Mesothelial cell of epicardium (in vitro differentiated cells): ENCODE data around the gene ALDH1A2. TPM values are rescaled to one million over a fixed set of nuclear protein-coding genes. Genes with fewer than 3 reads are reported as not detected.

Experiments used
- DNase-seq, 2 experiments: peaks; one replicate each; pipeline ENCODE4 v3.0.0; 2021; ENCODE audit warnings: low spot score in 2 of 2; ENCODE audit not compliant: unreplicated experiment in 2 of 2
- H3K27ac Mint-ChIP-seq: 2 replicates; pipeline ENCODE4 v1.8.0; 2021; ENCODE audit warnings: mixed read lengths
- H3K27me3 Mint-ChIP-seq: 2 replicates; pipeline ENCODE4 v1.8.0; 2021; ENCODE audit warnings: low read depth, mixed read lengths
- H3K36me3 Mint-ChIP-seq: 2 replicates; pipeline ENCODE4 v1.8.0; 2021; ENCODE audit warnings: mixed read lengths
- H3K4me1 Mint-ChIP-seq: 2 replicates; pipeline ENCODE4 v1.8.0; 2021; ENCODE audit warnings: mixed read lengths
- H3K4me3 Mint-ChIP-seq: 2 replicates; pipeline ENCODE4 v1.8.0; 2021; ENCODE audit warnings: mild to moderate bottlenecking, moderate library complexity, mixed read lengths
- H3K9me3 Mint-ChIP-seq: 2 replicates; pipeline ENCODE4 v1.8.0; 2021; ENCODE audit warnings: mixed read lengths
- total RNA-seq: library from RNA; stranded (reverse); gene quantifications from 3 replicates; pipeline ENCODE4 v1.2.1, GENCODE V29; 2021
- TF ChIP-seq, protein P1 (sequence below): fragments of 200-600 bp; sonication (generic); IDR thresholded peaks from one replicate; pipeline ENCODE4 v1.5.0; 2021; ENCODE audit warnings: antibody characterized with exemption; ENCODE audit not compliant: unreplicated experiment

The ALDH1A2 gene
- total RNA-seq, 1 donor from 2014 or later: 26.2 TPM

DNA sequence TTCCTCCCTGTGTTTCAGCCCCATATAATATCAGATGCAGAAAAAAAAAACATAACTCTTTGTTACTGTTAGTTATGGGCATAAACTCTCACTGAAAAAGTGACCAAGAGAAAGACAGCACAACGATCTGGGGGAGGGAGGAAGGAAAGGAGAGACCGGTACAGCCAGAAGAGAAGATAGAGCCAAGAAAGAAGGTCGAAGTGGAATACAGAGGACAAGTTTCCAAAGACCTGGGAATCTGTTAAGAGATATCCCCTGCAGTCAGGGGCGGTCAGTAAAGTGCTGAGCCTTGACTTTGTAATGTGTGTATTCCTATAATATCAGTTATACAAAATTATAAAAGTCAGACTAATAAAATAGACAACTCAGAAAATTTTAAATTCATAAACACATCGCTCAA lies 3.3 kb downstream of the ALDH1A2 start:
- peaks cover 76% of the 10 kb centered on the region for H3K27me3 Mint-ChIP-seq
- H3K27ac Mint-ChIP-seq: no peak overlapping the region
- H3K9me3 Mint-ChIP-seq: no peaks in the 10 kb centered on the region
- peaks cover 21% of the 10 kb centered on the region for H3K4me1 Mint-ChIP-seq
- no peaks in the 10 kb centered on the region for H3K36me3 Mint-ChIP-seq
- no peak for DNase-seq
- H3K4me3 Mint-ChIP-seq: no peak overlapping the region
- TF ChIP-seq, protein P1, sequence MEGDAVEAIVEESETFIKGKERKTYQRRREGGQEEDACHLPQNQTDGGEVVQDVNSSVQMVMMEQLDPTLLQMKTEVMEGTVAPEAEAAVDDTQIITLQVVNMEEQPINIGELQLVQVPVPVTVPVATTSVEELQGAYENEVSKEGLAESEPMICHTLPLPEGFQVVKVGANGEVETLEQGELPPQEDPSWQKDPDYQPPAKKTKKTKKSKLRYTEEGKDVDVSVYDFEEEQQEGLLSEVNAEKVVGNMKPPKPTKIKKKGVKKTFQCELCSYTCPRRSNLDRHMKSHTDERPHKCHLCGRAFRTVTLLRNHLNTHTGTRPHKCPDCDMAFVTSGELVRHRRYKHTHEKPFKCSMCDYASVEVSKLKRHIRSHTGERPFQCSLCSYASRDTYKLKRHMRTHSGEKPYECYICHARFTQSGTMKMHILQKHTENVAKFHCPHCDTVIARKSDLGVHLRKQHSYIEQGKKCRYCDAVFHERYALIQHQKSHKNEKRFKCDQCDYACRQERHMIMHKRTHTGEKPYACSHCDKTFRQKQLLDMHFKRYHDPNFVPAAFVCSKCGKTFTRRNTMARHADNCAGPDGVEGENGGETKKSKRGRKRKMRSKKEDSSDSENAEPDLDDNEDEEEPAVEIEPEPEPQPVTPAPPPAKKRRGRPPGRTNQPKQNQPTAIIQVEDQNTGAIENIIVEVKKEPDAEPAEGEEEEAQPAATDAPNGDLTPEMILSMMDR: no peak

DNA sequence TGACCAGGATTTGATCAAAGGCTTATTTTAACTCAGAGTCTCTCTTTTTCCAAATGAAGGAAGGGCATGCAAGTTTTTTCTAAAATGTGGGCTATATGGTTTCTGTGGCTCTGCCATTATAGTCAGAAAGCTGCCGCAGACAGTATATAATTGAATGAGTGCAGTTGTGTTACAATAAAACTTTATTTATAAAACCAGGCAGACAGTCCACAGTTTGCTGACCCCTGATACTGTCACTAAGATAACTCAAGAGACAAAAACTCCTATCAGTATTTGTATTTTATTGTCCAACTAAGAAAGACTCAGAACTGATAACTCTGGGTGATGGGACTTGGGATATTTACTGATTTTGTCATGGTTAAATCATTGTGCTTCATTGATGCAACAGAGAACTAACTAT lies 4.9 kb downstream of the ALDH1A2 start:
- Mint-ChIP-seq H3K9me3 (no peaks in the 10 kb centered on the region), H3K36me3 (no peaks in the 10 kb centered on the region), H3K27me3 (peaks cover 79% of the 10 kb centered on the region), H3K27ac (no peak overlapping the region), H3K4me3 (no peak overlapping the region), H3K4me1 (peaks cover 16% of the 10 kb centered on the region)
- no peak for DNase-seq
- TF ChIP-seq, protein P1: no peak

DNA sequence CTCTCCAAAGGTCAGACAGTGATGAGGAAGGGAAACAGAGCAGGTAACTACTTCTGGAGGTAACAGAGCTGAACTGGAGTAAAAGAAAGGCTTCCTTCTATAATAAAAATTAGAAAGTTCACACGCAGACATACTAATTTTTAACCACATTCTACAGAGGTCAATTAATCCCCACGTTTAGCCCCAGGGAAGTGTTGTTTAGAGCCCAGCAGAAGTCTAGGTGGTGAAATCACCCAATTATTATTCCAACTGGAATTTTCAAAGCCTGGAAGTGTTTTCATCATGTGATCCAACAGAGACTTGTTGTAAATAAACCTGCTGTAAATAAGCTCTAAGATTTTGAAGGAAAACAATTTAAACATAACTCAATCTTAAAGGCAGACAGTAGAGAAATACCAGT lies 6.8 kb downstream of the ALDH1A2 start:
- H3K4me3 Mint-ChIP-seq: no peak overlapping the region
- TF ChIP-seq, protein P1: no peak
- no peak for DNase-seq
- H3K4me1 Mint-ChIP-seq: peaks cover 10% of the 10 kb centered on the region
- H3K9me3 Mint-ChIP-seq: no peaks in the 10 kb centered on the region
- peaks cover 75% of the 10 kb centered on the region for H3K27me3 Mint-ChIP-seq
- no peaks in the 10 kb centered on the region for H3K36me3 Mint-ChIP-seq
- no peak overlapping the region for H3K27ac Mint-ChIP-seq

DNA sequence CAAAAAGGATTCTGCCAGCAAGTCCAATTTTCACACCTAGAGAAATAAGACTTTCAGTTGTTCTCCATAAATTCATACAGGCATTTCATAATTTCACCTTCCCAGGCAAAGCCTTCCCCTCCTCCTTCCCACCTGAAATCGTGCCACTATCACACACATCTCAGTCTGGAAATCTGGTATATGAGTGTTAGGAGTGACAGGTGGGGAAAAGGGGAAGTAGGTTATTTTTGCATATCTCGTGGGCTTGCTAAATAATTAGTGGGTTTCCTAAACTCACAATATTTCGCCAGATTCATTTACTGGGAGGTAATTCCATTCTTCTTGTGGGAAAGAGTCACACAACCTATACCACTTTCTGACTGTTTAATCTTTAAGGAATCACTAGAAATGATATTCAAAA lies 7.4 kb downstream of the ALDH1A2 start:
- H3K36me3 Mint-ChIP-seq: no peaks in the 10 kb centered on the region
- DNase-seq: no peak
- H3K9me3 Mint-ChIP-seq: no peaks in the 10 kb centered on the region
- H3K4me3 Mint-ChIP-seq: no peak overlapping the region
- TF ChIP-seq, protein P1: no peak
- H3K4me1 Mint-ChIP-seq: peaks cover 8% of the 10 kb centered on the region
- peaks cover 74% of the 10 kb centered on the region for H3K27me3 Mint-ChIP-seq
- no peak overlapping the region for H3K27ac Mint-ChIP-seq

DNA sequence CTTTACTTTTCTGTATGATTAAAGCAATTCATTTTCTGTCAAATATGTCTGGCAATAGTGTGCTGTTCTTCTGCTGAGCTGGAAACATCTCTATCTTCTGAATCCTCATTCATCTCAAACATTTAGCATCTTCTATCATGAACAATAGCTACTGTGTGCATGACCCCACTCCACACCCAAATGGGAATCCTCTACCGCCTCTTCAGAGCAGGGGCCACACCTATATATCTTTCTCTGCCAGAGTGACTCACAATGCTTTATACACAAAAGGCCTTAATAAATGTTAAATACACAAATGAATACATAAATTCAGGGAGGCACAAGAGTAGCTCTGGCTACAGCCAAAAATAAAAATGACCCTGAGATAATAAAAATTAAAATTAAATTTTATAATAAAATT lies 8.0 kb downstream of the ALDH1A2 start:
- H3K27me3 Mint-ChIP-seq: peaks cover 68% of the 10 kb centered on the region
- H3K4me1 Mint-ChIP-seq: peaks cover 8% of the 10 kb centered on the region
- no peak overlapping the region for H3K27ac Mint-ChIP-seq
- TF ChIP-seq, protein P1: no peak
- no peaks in the 10 kb centered on the region for H3K9me3 Mint-ChIP-seq
- H3K36me3 Mint-ChIP-seq: no peaks in the 10 kb centered on the region
- no peak overlapping the region for H3K4me3 Mint-ChIP-seq
- DNase-seq: no peak

DNA sequence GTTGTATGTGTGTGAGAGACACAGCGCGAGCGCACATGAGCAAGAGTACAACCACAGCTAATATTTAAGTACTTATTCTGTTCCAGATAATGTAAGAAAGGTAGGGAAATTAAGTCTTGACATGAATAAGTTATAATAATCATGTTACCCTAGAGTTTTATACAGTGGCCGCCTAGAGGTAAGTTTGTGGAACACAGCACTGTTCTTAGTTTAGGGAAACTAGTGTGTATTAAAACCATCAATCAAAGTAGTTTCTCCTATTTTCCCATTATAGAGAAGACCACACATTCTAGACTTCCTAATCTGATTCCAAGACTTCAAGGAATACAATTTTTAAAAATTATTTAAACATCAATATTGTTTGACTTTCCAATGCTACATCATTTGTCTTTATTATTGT lies 9.5 kb downstream of the ALDH1A2 start:
- no peaks in the 10 kb centered on the region for H3K36me3 Mint-ChIP-seq
- DNase-seq: no peak
- H3K4me3 Mint-ChIP-seq: no peak overlapping the region
- no peaks in the 10 kb centered on the region for H3K9me3 Mint-ChIP-seq
- peaks cover 8% of the 10 kb centered on the region for H3K4me1 Mint-ChIP-seq
- TF ChIP-seq, protein P1: no peak
- H3K27me3 Mint-ChIP-seq: peaks cover 53% of the 10 kb centered on the region
- H3K27ac Mint-ChIP-seq: no peak overlapping the region
